ENCODE results near the gene CAV1. TPM values are rescaled to one million over a fixed set of nuclear protein-coding genes. Genes with fewer than 3 reads are reported as not detected.

The CAV1 gene
- total RNA-seq, 1 donor from 2014 or later: 531 TPM

DNA sequence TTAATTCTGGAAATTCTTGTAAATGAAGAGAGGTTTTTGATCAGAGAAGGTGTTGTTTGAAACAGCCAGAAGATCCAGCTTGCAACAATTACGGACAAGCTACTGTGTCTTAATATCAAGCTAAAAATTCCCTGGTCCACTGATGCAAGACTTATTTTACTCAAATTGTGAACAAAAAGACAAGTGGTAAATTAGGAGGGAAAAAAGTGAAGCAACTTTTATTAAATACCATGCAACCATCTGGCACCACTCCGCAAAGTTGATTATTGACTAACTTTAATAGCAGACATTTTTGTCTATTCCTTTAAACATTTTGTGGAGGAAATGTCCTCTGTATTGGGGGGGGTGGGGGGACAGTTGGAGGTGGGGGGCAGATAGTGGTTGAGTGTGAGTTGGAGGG, 30.4 kb upstream of the CAV1 start:
- ATAC-seq (no peak), DNase-seq (no peak)
- Histone ChIP-seq H3K4me1 (peaks cover 10% of the 10 kb centered on the region), H3K9me3 (no peaks in the 10 kb centered on the region), H3K36me3 (no peaks in the 10 kb centered on the region), H3K27me3 (ENCODE audit: low read depth) (no peaks in the 10 kb centered on the region), H3K4me3 (no peak overlapping the region), H3K27ac (no peak overlapping the region)
- no peak for TF ChIP-seq CTCF (IDR thresholded peaks at IDR 0.05)
- intact Hi-C loops (cut with DNase I): no loop called here

DNA sequence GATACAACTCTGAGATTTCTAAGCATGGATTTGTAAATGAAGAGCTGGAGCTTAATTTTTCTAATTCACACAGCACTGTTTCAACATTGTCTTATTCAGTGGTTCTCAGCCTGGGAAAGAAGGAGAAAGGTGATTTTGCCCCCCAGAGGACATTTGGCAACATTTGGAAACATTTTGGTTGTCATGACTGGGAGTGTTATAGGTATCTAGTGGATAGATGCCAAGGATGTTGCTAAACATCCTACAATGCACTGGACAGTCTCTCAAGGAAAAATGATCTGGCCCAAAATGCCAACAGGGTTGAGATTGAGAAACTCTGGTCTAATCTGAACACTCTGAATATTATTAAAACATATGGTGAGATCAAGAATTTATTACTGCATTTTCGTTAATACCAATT, 29.1 kb upstream of the CAV1 start:
- no peak for ATAC-seq
- intact Hi-C loops (cut with DNase I): no loop called here
- H3K4me1 ChIP-seq: peaks cover 15% of the 10 kb centered on the region
- H3K27ac ChIP-seq: no peak overlapping the region
- no peak for TF ChIP-seq CTCF (IDR thresholded peaks at IDR 0.05)
- no peak overlapping the region for H3K4me3 ChIP-seq
- no peaks in the 10 kb centered on the region for H3K9me3 ChIP-seq
- H3K36me3 ChIP-seq: no peaks in the 10 kb centered on the region
- H3K27me3 ChIP-seq (ENCODE audit: low read depth): peaks cover 9% of the 10 kb centered on the region
- no peak for DNase-seq

DNA sequence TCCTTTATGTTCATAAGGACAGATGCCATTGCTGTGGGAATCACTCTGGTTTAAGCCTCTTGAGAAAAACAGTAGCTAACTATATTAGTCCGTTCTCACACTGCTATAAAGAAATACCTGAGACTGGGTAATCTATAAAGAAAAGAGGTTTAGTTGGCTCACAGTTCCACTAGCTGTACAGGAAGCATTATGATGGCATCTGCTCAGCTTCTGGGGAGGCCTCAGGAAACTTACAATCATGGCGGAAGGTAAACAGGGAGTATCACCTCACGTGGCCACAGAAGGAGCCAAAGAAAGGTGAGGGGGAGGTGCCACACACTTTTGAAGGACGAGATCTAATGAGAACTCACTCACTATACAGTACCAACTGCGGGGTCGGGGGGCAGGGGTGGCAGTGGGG, 28.2 kb upstream of the CAV1 start:
- Histone ChIP-seq H3K4me3 (no peak overlapping the region), H3K27me3 (ENCODE audit: low read depth) (peaks cover 9% of the 10 kb centered on the region), H3K9me3 (no peaks in the 10 kb centered on the region), H3K4me1 (peaks cover 21% of the 10 kb centered on the region), H3K36me3 (no peaks in the 10 kb centered on the region), H3K27ac (no peak overlapping the region)
- intact Hi-C loops (cut with DNase I): no loop called here
- no peak for TF ChIP-seq CTCF (IDR thresholded peaks at IDR 0.05)
- no peak for DNase-seq
- ATAC-seq: no peak

- DNase-seq (no peak), ATAC-seq (no peak)
- Histone ChIP-seq H3K36me3 (no peaks in the 10 kb centered on the region), H3K9me3 (no peaks in the 10 kb centered on the region), H3K4me1 (peaks cover 31% of the 10 kb centered on the region), H3K4me3 (no peak overlapping the region), H3K27me3 (ENCODE audit: low read depth) (peaks cover 9% of the 10 kb centered on the region), H3K27ac (peak overlapping the region; percentile 34)
- intact Hi-C loops (cut with DNase I): no loop called here
- no peak for TF ChIP-seq CTCF (IDR thresholded peaks at IDR 0.05)
These were observed 27.1 kb upstream of the CAV1 start for GRCh38 chr7:116497708-116498107.

DNA sequence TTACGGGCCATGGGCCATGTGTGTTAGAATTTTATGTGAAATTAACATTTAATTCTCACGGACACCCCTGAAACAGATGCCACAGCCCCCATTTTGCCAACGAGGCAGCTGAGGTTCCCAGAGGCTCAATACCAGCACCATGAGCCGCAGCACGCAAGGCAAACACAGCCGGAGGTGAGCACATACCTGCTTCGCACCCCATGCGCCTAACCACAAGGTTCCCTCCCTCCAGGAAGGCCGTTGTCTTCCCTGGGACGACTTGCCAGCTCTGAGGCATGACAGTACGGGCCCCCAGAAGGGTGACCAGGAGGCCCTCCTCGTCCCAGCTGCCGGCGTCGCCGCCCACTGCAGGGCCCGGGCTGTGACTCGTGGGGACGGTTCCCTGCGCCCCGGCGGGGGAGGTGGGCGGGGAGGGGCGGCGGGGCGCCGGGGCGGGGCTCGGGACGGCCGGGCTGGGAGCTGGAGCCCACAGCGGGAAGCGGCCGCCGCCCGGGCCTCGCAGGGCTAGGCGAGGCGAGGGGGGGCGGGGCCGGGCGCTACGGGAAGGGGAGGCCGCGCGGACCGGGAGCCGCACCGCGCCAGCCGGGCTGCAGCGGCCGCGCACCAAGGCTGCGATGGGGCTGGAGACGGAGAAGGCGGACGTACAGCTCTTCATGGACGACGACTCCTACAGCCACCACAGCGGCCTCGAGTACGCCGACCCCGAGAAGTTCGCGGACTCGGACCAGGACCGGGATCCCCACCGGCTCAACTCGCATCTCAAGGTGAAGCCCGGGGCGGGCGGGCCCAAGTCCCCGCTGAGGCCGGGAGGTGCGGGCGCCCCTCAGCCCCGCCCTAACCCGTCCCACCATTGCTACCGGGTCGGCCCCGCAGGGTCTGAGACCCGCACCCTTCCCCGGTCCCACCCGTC, 25.4 kb upstream of the CAV1 start, which contains the start of gene CAV2:
Gene CAV2 (plus strand): TSS at position 571 of the 910 bp plus-strand sequence. CDS start 44 bp downstream, at position 615.
- Histone ChIP-seq H3K4me1 (peaks cover 31% of the 10 kb centered on the region), H3K27ac (peak within 1 kb of the TSS; percentile 95), H3K36me3 (no peaks in the 10 kb centered on the region), H3K9me3 (no peaks in the 10 kb centered on the region), H3K27me3 (ENCODE audit: low read depth) (peaks cover 9% of the 10 kb centered on the region), H3K4me3 (peak within 1 kb of the TSS; percentile 81)
- ATAC-seq (peak; percentile 94), DNase-seq (peak; percentile 82)
- no peak for TF ChIP-seq CTCF (IDR thresholded peaks at IDR 0.05)
- intact Hi-C loops (cut with DNase I): no loop called here
